Measurements from ENCODE around the gene SLC25A21.
"Not testable (repeated sequence)": the region's sequence is repeated elsewhere in the genome, so short reads cannot be mapped to it uniquely, and the experiment has no call there.

Gene SLC25A21

DNA sequence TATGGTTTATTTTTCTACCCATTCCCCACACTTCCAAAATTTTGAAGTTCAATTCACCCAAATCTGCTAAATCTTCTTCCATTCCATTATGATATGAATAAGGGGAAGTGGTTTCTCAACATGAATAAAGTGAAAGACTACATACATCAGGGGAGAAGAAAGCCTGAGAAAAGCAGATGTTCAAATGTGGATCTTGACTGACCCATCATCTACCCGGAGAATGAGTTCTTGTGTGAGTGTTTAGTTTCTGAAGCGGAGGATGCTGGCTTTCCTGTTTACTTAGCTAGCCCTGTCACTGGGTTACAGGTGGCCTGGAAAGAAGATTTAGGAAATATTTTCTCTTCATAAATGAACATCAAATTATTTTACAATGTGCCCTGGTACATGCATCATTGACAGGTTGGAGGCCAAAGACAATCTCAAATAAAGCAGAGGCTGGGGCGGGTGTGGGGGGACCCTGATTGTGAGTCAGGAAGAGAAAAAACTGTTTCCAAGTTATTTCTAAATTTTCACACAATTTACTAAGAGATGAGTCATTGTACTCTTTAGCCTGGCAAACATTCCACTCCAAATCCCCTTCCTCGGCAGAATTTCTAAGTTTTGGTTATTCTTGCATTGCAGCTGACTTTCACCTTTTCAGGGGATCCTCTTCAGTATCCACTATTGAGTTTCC lies 135.6 kb downstream of the SLC25A21 start:
- DNase-seq = no peak

DNA sequence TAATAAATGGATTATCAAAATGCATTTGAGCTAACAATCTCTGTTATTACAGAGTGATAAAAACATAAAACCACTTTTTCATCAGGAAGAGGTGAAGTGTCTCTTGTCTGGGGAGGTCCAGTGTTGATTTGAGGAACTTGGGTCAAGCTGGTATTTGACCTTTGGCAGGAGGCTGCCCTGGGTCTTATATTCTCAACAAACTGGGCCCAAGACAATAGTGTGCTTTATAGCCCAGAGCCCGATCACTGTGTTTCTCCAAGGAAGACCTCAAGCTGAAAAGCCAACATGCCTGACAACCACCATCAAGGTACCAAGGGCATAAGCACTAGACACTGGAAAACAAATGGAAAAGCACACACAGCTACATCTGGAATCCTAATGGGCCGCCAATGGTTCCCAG lies 137.0 kb downstream of the SLC25A21 start:
- no peak for DNase-seq

DNA sequence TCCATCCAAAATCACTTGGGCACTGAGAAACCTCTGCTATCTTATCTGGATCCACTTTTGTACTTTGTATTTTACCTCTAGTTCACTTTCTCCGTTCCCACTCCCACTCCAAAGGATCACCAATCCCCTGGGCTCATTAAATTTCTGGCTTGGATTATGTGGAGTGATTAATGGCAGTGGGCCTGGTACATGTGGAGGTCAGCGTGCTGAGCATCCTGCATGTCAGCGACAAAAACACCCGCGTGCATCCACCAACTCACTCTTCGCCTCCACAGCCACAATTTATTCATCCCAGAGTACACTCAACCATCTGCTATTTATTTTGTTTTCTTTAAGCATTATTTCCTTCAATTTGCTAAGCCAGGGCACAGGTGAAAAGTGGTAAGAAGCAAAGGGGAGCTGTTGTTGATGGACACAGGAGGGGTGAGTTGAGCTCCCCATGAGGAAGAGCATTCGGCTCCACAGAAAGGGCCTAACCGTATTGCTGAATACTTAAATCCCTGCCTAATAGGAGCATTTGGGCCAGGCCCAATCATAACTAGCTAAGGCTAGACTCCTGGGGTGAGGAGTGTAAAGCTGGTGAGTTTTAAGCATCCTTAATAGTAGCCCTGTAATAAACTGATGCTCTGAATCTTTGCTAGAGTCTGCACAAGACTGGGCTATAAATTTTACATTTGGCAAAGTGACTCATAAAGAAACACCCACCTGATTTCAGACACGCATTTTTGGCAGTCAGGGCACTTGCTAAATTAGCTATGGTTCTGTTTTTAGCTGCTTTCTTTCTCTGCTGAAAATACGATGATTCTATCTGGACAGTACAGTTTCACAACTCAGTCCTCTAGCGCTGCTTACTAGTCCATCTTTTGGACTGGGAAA lies 137.8 kb downstream of the SLC25A21 start:
- DNase-seq = no peak

DNA sequence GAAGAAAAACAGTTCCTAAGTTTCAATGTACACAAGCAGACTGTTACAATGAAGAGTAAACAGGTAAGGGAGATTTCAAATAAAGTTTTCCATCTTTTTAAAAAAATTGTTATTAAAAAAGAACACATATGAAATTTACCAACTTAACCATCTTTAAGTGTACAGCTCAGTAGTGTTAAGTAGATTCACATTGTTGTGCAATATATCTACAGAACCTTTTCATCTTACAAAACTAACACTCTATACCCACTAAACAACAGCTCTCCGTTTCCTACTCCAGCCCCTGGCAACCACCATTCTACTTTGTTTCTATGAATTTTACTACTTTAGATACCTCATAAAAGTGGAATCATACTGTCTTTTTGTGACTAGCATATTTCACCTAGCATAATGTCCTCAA lies 139.5 kb downstream of the SLC25A21 start:
- DNase-seq = no peak

DNA sequence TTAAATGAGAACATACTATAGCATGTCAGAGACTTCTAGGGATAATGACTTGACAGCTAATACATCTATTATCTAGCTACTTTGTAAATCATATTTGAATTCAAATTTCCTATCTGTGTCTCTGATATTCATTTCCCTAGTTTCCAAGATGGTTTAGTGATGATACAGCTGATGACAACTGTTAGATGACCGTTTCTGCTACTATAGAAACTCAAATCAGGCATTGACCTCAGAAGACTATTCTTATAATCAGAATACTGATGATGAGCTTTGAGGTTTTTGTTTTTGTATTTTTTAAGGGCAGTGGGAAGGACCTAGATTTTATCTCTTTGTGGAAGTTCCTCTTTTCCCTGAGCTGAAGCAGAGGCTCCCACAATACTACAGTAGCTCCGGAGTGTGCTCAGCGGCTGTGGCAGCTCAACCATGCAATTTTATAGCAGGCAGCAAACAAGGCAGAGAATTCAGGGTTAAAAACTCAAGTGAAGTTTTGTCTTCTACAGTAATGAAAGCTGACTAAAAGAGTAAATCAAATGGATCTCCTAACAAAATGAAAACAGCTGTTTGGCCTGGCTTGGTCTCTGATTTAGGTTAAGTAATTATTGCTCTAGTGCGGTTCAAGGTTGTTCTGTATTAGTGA lies 145.1 kb downstream of the SLC25A21 start:
- no peak for DNase-seq

DNA sequence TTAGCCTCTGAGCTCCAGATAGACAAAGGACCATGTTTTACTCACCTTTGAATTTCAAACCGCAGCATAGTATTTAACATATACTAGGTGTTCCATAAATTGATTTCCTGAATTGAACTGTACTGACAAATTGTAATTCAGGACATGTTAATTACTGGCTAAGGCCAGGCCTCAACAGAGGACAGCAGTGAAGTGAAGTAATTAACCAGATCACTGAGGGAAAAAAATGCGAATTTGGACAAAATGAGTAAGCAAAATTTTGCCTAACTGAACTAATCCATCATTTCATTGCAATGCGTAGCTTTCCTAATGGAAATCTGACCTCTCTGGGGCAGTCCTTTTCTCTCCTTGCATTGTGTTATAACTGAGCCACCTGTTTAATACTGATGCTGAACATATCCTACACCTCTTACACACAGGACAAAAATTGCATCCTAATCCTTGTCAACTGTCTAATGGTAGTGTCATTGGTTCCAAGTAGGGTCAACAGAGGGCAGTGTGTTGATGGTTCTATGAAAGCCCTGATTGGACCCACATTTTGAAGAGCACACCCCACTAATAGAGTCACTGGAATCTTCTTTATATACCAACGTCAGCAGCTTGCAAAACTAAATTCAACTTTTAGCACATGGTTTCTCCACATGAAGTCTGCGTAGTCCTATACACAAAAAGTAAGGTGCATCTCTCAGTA lies 148.4 kb downstream of the SLC25A21 start:
- DNase-seq = no peak

DNA sequence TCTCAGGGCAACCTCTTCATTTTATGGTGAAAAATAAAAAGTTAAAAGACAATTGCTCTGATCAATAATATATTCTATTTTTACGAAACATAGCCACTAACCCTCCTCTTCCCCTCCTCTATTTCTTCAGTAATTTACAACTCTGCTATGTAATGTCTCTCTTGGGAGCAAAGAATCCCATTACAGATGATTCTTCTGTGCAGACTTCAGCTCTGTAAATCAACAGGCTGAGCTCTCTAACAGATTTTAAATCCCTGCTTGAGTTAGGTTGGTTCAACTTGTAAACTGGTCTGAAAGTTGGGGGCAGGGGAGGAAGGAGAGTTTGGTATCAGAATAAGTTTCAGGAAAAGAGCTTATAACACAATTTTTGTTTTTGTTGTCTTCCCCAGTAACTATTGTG lies 151.0 kb downstream of the SLC25A21 start:
- no peak for DNase-seq

DNA sequence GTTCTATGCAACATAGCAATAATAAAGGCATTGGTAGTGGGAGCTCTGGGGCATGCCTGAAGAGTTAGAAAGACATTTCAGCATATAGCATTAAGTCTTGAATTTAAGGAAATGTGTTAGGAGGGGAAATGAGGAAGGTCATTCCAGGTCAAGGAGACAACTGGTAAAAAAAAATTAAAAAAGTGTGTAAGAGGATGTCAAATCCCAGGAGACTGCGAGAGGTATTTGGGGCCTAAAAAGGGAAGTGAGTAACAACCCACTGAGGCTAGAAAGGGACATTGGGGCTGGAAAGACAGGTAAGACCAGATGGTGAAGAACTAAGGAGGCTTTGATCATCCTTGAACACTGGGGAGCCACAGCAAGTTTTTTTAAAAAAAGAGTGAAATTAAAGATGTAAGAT lies 152.9 kb downstream of the SLC25A21 start:
- DNase-seq = no peak

DNA sequence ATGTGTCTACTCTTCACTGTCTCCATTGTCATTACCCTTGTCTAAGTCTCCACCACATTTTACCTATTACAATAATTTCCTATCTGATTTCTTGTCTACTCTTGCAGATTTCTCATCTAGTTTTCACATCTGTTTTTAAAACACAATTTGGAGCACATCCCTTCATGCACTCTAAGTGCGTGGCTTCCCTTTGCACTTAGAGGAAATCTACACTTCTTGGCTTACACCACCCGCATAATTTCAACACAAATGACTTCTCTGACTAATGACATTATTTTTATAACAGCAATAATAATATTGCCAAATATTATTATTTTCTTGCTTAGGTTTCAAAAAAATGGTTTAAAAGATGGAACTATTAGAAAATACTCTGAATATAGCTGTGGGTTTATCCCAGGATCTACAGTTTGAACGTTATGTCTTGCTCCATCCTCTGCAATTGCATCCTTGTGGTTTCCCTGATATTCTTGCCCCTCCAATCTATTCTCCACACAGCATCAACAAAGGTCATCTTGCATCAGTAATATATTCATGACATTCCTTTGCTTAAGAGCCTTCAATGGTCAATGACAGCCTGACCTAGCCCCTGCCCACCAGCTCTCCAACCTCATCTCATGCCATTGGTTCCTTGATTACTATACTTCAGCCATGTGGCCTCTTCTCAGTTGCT lies 153.7 kb downstream of the SLC25A21 start:
- DNase-seq = no peak

DNA sequence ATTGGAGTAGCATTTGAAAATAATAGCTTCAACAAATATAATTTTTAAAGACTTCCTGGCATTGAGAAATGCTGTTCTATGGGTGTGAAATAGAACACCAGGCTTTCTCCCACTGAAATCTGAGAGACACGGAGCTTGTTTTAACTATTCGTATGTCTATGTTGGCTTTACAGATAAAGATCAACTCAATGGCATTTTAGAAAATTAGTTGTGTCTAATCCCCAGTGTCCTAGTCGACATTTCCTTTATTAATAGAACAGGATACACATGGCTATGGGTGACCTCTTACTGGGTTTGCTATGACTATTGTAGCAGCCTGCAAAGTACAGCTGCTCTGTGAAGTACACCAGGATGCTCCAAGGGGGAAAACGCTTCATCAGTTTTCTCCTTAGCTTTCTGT lies 159.3 kb downstream of the SLC25A21 start:
- no peak for DNase-seq

DNA sequence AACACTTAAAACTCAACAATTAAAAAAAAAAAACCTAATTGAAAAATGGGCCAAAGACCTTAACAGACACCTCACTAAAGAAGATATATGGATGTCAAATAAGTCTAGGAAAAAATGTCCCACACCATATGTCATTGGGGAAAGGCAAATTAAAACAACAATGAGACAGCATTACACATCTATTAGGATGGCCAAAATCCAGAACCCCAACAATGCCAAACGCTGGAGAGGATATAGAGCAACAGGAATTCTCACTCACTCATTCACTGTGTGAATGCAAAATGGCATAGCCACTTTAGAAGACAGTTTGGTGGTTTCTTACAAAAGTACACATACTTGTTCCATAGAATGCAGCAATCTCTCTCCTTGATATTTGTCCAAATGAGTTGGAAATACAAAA lies 173.7 kb downstream of the SLC25A21 start:
- DNase-seq = no peak

DNA sequence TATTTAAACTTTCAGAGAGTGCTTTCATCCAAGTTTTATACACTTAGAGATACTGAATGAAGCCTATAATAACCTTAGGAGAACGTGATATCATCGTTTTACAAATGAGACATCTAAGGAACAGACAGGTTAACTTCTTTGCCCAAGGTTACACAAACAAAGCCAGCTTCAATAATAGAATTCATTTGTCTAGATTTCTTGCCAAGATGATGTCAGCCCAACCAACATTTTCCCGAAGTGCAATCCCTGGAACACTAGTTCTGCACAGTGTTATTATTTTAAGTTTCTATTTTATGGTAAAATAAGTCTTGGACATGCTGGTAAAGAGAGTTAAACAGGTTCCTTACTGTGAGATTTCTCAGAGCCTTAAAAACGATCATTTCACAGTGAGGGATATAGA lies 174.6 kb downstream of the SLC25A21 start:
- no peak for DNase-seq

DNA sequence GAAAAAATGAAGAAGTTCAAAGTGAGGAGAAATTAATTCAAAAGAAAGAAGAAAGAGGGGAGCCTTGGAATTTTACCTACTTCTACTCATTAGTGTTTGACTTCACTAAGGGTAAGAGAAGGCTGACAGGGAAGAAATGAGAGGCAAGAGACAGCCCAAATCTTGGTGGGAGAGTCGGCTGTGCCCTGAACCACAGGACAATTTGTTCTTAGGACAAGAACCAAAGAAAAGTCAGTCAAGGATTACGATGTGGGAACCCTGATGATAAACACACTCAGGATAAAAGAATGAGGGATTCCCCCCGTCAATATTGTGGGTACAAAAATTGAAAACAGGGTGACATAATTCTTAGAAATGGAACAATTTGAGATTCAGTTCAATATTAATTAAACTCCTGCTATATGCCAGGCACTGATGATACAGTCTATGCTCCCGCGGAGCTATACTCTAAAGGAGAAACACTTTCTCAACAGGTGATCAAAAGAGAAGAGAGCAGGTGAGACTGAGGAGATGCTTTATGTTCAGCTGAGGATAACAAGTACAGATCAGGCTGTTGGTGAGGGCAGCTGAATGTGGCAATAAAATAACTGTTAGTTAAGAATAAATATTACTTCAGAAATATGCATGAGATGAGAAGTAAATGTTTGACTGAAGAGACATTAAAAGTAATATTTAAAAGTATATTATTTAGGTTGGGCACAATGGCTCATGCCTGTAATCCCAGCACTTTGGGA lies 175.4 kb downstream of the SLC25A21 start:
- DNase-seq = no peak

DNA sequence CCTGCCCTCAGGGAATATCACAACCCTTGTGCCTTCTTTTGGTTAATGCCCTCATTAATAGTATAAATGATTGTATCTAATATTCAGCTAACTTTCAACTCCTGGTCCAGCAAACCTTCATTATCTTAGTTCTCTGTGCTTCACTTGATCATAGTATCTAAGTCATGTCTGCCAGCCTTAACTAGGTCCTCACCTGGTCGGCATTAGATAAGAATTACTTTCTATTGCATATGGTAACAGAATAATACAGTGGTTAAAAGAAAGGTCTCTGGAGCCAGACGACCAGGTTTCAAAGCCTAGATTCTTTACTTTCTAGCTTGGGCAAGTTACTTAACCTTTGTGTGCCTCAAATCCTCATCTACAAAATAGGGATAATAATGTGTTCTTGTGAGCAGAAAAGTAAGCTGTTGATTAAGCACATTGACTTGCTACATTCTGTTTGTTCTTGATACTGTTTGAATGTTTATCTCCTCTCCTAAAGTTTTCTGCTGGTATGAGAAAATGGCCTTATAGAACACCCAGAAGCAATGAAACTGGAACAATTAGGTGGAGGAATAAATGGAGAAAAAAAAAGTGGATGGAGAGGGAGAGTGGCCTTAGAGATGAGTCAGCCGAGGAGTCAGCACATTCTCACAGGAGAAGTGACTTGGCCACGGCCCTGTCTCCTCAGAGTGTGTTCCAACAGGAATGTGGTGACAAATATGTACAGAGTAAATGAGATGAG lies 176.1 kb downstream of the SLC25A21 start:
- DNase-seq = no peak

DNA sequence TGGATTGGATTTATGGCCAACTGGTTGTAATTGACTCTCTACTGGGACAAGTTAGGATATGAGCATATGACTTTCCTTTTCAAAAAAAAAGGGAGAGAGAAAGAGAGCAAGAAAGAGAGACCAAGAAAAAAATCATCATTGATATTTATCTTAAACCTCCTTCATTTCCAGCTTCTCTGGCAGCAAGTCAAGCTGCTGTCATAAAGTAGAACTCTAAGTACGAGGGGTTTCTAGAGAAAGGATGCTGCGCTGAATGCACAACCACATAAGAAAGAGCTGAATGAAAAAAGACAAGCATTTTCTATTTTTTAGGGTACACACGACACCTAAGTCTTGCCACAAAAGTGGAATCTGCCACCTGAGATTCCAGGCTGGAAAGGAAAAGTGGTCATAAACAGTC lies 182.6 kb downstream of the SLC25A21 start:
- DNase-seq = no peak

DNA sequence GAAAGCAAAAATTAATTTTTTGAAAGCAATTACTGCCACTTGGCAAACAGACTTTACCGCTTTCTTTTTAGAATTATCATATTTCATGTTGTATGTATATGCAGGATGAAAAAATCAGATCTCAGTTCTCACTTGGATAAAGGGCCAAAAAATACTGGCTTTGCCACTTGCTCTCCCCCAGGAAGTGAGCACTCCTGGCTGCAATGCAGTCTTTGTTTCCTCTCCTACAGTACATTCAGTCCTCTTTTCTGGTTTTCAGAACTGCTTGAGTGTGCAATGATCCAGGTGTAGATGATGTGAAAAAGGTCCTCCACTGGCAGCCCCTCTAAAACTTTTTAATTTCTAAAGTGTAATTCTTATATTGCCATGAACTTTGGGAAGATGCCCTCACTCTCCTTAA lies 183.4 kb downstream of the SLC25A21 start:
- no peak for DNase-seq

DNA sequence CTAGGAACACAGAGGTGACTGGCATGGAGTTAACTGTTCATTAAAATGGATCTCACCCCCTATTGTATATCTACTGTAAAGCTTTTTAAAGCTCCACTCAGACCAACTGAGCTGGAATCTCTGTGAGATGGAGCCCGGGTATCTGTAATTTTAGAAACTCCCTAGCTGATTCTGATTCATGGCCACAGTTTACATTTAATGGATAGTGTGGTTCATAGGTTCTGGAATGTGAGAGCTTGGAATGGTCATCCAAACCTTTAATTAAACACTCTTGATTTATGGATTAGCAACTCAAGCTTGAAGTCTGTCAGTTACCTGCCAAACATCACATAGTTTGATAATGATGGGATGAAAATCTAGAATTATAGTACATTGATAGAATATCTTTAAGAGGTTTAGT lies 183.8 kb downstream of the SLC25A21 start:
- no peak for DNase-seq

DNA sequence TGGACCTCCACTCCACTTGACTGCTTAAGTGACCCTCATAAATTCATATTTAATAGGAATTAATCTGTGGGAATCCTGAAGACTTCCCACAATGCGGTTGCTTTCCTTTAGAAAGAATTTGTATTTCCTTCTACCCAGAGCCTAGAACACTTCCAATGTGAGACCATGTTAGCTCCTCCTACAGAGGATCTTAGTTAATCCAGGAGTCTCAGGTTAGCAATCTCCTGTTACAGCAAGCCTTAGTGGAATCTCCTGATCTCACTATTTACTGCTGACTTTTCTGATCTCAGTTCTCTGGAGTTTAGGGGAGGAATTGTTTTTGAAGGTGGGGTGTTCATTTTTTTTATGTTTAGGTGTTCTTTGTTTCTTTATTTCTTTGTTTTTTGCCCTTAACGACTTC lies 186.0 kb downstream of the SLC25A21 start:
- no peak for DNase-seq

DNA sequence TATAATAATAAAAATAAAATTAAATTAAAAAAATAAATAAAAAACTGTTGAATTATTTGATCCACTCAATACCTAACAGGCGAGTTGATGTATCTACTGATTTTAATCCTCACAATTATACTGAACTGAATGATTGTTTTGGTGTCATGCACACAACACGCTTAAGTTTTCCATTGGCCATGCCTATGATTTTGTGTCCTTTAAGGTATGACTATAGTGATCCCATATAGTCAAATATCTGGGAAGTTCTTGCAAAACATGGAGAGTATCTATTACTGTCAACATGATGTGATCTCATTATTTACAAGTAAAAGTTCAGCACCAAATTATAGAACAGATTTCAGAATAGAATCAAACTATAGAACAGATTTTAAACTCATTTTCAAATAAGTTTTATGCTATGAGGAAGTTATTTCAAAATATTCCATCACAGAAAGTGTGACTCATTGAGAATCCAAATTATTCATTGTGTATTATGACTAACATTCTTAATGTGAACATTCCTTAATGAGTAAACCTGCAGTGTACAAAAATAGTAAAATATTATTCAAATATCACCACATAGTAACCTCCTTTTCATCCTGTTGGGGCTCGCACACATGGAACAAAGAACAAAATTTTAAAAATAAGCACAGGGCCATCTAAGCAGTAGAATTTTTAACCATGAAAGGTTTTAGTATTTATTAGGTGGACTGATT lies 190.4 kb downstream of the SLC25A21 start:
- no peak for DNase-seq

DNA sequence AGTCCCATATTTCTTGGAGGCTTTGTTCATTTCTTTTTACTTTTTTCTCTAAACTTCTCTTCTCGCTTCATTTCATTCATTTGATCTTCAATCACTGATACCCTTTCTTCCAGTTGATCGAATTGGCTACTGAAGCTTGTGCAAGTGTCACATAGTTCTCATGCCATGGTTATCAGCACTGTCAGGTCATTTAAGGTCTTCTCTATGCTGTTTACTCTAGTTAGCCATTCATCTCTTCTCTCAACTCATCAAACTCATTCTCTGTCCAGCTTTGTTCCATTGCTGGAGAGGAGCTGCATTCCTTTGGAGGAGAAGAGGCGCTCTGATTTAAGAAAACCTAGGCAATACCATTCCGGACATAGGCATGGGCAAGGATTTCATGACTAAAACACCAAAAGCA lies 192.0 kb downstream of the SLC25A21 start:
- not testable (repeated sequence) for DNase-seq

DNA sequence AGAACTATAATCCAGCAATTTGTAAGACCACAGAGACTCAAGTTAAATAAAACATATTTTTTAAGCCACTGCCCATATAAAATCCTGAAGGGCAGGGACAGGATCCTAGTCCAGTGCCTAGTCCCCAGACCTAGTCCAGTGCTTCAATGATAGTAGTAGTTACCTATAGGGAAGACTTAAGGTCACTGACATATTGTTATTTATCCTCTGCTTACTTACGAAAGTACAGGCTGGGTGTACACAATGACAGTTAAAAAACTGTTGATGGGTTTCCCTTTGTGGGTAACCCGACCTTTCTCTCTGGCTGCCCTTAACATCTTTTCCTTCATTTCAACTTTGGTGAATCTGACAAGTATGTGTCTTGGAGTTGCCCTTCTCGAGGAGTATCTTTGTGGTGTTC lies 192.5 kb downstream of the SLC25A21 start:
- DNase-seq = no peak

Data from activated CD8-positive, alpha-beta memory T cell treated with anti-CD3 and anti-CD28 coated beads for 24 hours (primary cell).